ENCODE results near the gene WASF3.

DNA sequence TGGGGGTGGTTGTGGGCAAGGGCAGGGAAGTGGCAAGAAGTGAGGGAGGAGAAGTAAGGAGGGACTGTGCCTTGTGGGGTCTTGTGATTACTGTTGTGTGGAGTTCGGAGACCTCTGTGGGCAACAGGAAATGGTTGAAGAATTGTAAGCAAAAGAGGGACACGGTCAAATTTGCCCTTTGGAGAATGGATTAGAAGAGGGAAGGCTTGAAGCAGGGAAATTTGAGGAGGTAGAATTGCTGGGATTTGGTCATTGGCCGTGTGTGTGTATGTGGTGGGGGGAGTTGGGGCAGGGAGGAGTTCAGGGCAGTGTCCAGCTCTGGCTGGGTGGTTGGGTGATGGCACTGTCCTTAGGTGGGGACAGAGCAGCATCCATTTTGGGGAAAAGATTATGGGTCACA lies 3.6 kb downstream of the WASF3 start:
- TF ChIP-seq, protein P1, sequence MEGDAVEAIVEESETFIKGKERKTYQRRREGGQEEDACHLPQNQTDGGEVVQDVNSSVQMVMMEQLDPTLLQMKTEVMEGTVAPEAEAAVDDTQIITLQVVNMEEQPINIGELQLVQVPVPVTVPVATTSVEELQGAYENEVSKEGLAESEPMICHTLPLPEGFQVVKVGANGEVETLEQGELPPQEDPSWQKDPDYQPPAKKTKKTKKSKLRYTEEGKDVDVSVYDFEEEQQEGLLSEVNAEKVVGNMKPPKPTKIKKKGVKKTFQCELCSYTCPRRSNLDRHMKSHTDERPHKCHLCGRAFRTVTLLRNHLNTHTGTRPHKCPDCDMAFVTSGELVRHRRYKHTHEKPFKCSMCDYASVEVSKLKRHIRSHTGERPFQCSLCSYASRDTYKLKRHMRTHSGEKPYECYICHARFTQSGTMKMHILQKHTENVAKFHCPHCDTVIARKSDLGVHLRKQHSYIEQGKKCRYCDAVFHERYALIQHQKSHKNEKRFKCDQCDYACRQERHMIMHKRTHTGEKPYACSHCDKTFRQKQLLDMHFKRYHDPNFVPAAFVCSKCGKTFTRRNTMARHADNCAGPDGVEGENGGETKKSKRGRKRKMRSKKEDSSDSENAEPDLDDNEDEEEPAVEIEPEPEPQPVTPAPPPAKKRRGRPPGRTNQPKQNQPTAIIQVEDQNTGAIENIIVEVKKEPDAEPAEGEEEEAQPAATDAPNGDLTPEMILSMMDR (IDR thresholded peaks at IDR 0.05) = no peak
- TF ChIP-seq POLR2A (IDR thresholded peaks at IDR 0.05) = no peak
